GM19238 (cell line): Measurements from ENCODE around the gene MYCBP2.

ENCODE experiments used
- DNase-seq: peaks from one replicate; pipeline ENCODE4 v3.0.0; 2011; ENCODE audit warnings: low spot score; ENCODE audit not compliant: insufficient read length

MYCBP2 gene

GRCh38 chr13:77095288-77095687 is 231.6 kb downstream of the MYCBP2 start:
- no peak for DNase-seq

- no peak for DNase-seq
These were observed 232.1 kb downstream of the MYCBP2 start for GRCh38 chr13:77094773-77095172.

GRCh38 chr13:77093735-77094134 is 233.2 kb downstream of the MYCBP2 start:
- no peak for DNase-seq

GRCh38 chr13:77084755-77085154 is 242.1 kb downstream of the MYCBP2 start:
- no peak for DNase-seq

GRCh38 chr13:77079902-77080413 is 246.9 kb downstream of the MYCBP2 start:
- no peak for DNase-seq

- DNase-seq: no peak
These were observed 259.4 kb downstream of the MYCBP2 start for GRCh38 chr13:77067519-77067918.

GRCh38 chr13:77065461-77066147 is 261.3 kb downstream of the MYCBP2 start:
- DNase-seq: no peak

- DNase-seq: no peak
These were observed 264.8 kb downstream of the MYCBP2 start for GRCh38 chr13:77062097-77062496.

GRCh38 chr13:77061362-77061761 is 265.5 kb downstream of the MYCBP2 start:
- no peak for DNase-seq

- no peak for DNase-seq
These were observed 270.0 kb downstream of the MYCBP2 start for GRCh38 chr13:77056886-77057285.

GRCh38 chr13:77056382-77056781 is 270.5 kb downstream of the MYCBP2 start:
- DNase-seq: no peak

- DNase-seq: no peak
These were observed 271.7 kb downstream of the MYCBP2 start for GRCh38 chr13:77055158-77055557.

GRCh38 chr13:77053192-77053591 is 273.7 kb downstream of the MYCBP2 start:
- DNase-seq: no peak

GRCh38 chr13:77048681-77049080 is 278.2 kb downstream of the MYCBP2 start:
- no peak for DNase-seq

GRCh38 chr13:77047649-77048343 is 279.1 kb downstream of the MYCBP2 start:
- DNase-seq: no peak

- DNase-seq: no peak
These were observed 284.2 kb downstream of the MYCBP2 start for GRCh38 chr13:77042566-77043177.

- DNase-seq: no peak
These were observed 286.1 kb downstream of the MYCBP2 start for GRCh38 chr13:77040835-77041234.

GRCh38 chr13:77040076-77040475 is 286.8 kb downstream of the MYCBP2 start:
- no peak for DNase-seq

- no peak for DNase-seq
These were observed 287.9 kb downstream of the MYCBP2 start for GRCh38 chr13:77038907-77039480.

GRCh38 chr13:77036279-77036678 is 290.6 kb downstream of the MYCBP2 start:
- no peak for DNase-seq

GRCh38 chr13:77034881-77035280 is 292.0 kb downstream of the MYCBP2 start:
- no peak for DNase-seq

GRCh38 chr13:77033717-77034302 is 293.1 kb downstream of the MYCBP2 start:
- DNase-seq: no peak
